OCI-LY1 (cell line): ENCODE measurements around the gene UST.

Experiments
- EZH2 ChIP-seq: fragments of 200-600 bp; sonication (generic), shearing (Covaris generic); IDR thresholded peaks from 2 replicates; pipeline ENCODE4 v1.8.0; 2017; ENCODE audit warnings: borderline replicate concordance, mixed run types, mild to moderate bottlenecking, antibody characterized with exemption, low read length, moderate library complexity, mixed read lengths
- TF ChIP-seq, protein P1 (sequence below): fragments of 200-600 bp; sonication (generic), shearing (Covaris generic); IDR thresholded peaks from 2 replicates; pipeline ENCODE4 v1.5.1; 2017; ENCODE audit warnings: mild to moderate bottlenecking, antibody characterized with exemption, low read length, moderate library complexity, mixed read lengths

DNA sequence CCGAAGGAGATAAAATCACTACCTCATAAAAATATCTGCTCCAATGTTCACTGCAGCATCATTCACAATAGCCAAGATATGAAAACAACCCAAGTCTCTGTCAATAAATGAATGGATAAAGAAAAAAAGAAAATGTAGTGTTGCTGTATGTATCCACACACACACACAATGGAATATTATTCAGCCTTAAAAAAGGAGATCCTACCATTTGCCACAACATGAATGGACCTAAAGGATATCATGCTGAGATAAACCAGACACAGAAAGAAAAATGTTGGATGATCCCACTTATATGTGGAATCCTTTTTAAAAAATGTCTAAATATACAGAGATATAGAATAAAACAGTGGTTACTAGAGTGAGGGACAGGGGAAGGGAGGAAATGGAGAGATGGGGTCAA is 378.5 kb downstream of the UST start:
- TF ChIP-seq, protein P1, sequence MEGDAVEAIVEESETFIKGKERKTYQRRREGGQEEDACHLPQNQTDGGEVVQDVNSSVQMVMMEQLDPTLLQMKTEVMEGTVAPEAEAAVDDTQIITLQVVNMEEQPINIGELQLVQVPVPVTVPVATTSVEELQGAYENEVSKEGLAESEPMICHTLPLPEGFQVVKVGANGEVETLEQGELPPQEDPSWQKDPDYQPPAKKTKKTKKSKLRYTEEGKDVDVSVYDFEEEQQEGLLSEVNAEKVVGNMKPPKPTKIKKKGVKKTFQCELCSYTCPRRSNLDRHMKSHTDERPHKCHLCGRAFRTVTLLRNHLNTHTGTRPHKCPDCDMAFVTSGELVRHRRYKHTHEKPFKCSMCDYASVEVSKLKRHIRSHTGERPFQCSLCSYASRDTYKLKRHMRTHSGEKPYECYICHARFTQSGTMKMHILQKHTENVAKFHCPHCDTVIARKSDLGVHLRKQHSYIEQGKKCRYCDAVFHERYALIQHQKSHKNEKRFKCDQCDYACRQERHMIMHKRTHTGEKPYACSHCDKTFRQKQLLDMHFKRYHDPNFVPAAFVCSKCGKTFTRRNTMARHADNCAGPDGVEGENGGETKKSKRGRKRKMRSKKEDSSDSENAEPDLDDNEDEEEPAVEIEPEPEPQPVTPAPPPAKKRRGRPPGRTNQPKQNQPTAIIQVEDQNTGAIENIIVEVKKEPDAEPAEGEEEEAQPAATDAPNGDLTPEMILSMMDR: no peak
- no peak for TF ChIP-seq EZH2
